SK-N-SH (cell line): ENCODE measurements around the gene PAPPA2. TPM values are rescaled to one million over a fixed set of nuclear protein-coding genes. Genes with fewer than 3 reads are reported as not detected.

ENCODE experiments used
- CTCF ChIA-PET: fragments of 300-600, 350-600 bp; formaldehyde crosslinking; extraction: SDS; loops from one replicate; lab custom pipeline; 2021; lab: Yijun Ruan, JAX
- POLR2A ChIA-PET: fragments of 350-600 bp; sonication (Branson Sonifier 250); formaldehyde crosslinking; extraction: SDS; loops from one replicate; lab custom pipeline; 2020; ENCODE audit warnings: antibody characterized with exemption, inconsistent platforms; lab: Yijun Ruan, JAX
- DNase-seq: peaks from one replicate; pipeline ENCODE4 v3.0.0; 2012
- H2AFZ ChIP-seq: fragments of 200-600 bp; sonication (generic); 2 replicates; pipeline ENCODE4 v1.8.1; 2016; ENCODE audit warnings: antibody characterized with exemption, mild to moderate bottlenecking, low read depth
- H3F3A ChIP-seq: fragments of 200-600 bp; sonication (generic); replicated peaks from 2 replicates; pipeline ENCODE3; 2016; ENCODE audit warnings: antibody characterized with exemption, mild to moderate bottlenecking; ENCODE audit not compliant: insufficient read depth
- H3K27ac ChIP-seq, 2 experiments: fragments of 200-500 bp in 1 of 2; fragments of 200-600 bp in 1 of 2; sonication (Bioruptor generic) in 1 of 2; sonication (generic), shearing (Covaris generic) in 1 of 2; 2 replicates each; pipeline versions ENCODE4 v1.5.1 to v1.6.1; 2014 to 2016; ENCODE audit warnings: low read depth in 2 of 2, inconsistent platforms in 1 of 2, low read length in 1 of 2, mild to moderate bottlenecking in 1 of 2, mixed read lengths in 1 of 2
- H3K27me3 ChIP-seq: fragments of 200-600 bp; sonication (generic), shearing (Covaris generic); 2 replicates; pipeline ENCODE4 v1.6.1; 2016; ENCODE audit warnings: mixed run types; ENCODE audit not compliant: insufficient read depth
- H3K36me3 ChIP-seq, 2 experiments: fragments of 200-500 bp in 1 of 2; fragments of 200-600 bp in 1 of 2; sonication (Bioruptor generic) in 1 of 2; sonication (generic) in 1 of 2; replicated peaks in 1 of 2; 2 replicates each; pipeline versions ENCODE3 to v1.5.1; 2014 to 2016; ENCODE audit warnings: low read length in 1 of 2, mild to moderate bottlenecking in 1 of 2; ENCODE audit not compliant: insufficient read depth in 2 of 2, control insufficient read depth in 1 of 2
- H3K4me1 ChIP-seq, 2 experiments: fragments of 200-500 bp in 1 of 2; fragments of 200-600 bp in 1 of 2; sonication (Bioruptor generic) in 1 of 2; sonication (generic), shearing (Covaris generic) in 1 of 2; 2 replicates each; pipeline versions ENCODE4 v1.5.1 to v1.6.1; 2014 to 2016; ENCODE audit warnings: low read depth in 1 of 2, low read length in 1 of 2, mixed run types in 1 of 2; ENCODE audit not compliant: insufficient read depth in 2 of 2, control insufficient read depth in 1 of 2
- H3K4me2 ChIP-seq: fragments of 200-600 bp; sonication (generic), shearing (Covaris generic); 2 replicates; pipeline ENCODE4 v1.6.1; 2017; ENCODE audit warnings: mixed run types
- H3K4me3 ChIP-seq, 2 experiments: fragments of 200-500 bp in 1 of 2; fragments of 200-600 bp in 1 of 2; sonication (Bioruptor generic) in 1 of 2; sonication (generic), shearing (Covaris generic) in 1 of 2; 2 replicates each; pipeline versions ENCODE4 v1.5.1 to v1.8.1; 2014 to 2016; ENCODE audit warnings: low read depth in 2 of 2, inconsistent platforms in 1 of 2, low read length in 1 of 2, mild to moderate bottlenecking in 1 of 2, mixed read lengths in 1 of 2, moderate library complexity in 1 of 2
- H3K79me2 ChIP-seq: fragments of 200-600 bp; sonication (generic); 2 replicates; pipeline ENCODE4 v1.8.1; 2017; ENCODE audit warnings: mild to moderate bottlenecking; ENCODE audit not compliant: insufficient read depth
- H3K9ac ChIP-seq: fragments of 200-600 bp; sonication (generic); 2 replicates; pipeline ENCODE4 v1.6.1; 2017; ENCODE audit warnings: mixed run types
- H3K9me2 ChIP-seq: fragments of 200-600 bp; sonication (generic); 2 replicates; pipeline ENCODE4 v1.6.1; 2017; ENCODE audit warnings: mixed run types
- H3K9me3 ChIP-seq: fragments of 200-600 bp; sonication (generic); 2 replicates; pipeline ENCODE4 v1.6.1; 2017; ENCODE audit warnings: mixed run types, mild to moderate bottlenecking, moderate library complexity
- H4K20me1 ChIP-seq: fragments of 200-600 bp; sonication (generic); 2 replicates; pipeline ENCODE4 v1.6.1; 2017; ENCODE audit warnings: mild to moderate bottlenecking, mixed run types; ENCODE audit not compliant: insufficient read depth
- CHD2 ChIP-seq: fragments of 150-350 bp; IDR thresholded peaks from 2 replicates; pipeline ENCODE4 v1.6.1; 2018; ENCODE audit warnings: low read length; ENCODE audit not compliant: partially characterized antibody
- ELF1 ChIP-seq: IDR thresholded peaks from 2 replicates; pipeline ENCODE4 v1.4.0; 2012
- EP300 ChIP-seq, 2 experiments: IDR thresholded peaks; 2 replicates each; pipeline versions ENCODE4 v1.4.0 to v1.6.1; 2012; ENCODE audit warnings: borderline replicate concordance in 1 of 2, low read depth in 1 of 2, low read length in 1 of 2
- FOSL2 ChIP-seq: IDR thresholded peaks from 2 replicates; pipeline ENCODE4 v1.4.0; 2012; ENCODE audit warnings: low read depth, mild to moderate bottlenecking, moderate library complexity, borderline replicate concordance
- FOXJ3 ChIP-seq: sonication (generic); formaldehyde crosslinking; IDR thresholded peaks from 2 replicates; pipeline ENCODE4 v1.5.1; 2020; ENCODE audit warnings: mild to moderate bottlenecking, missing genetic modification reagents
- GABPA ChIP-seq: IDR thresholded peaks from 2 replicates; pipeline ENCODE4 v1.4.0; 2012; ENCODE audit warnings: low read depth, mild to moderate bottlenecking
- JUND ChIP-seq: IDR thresholded peaks from 2 replicates; pipeline ENCODE4 v1.4.0; 2012
- PBX3 ChIP-seq: IDR thresholded peaks from 2 replicates; pipeline ENCODE4; 2012
- RFX5 ChIP-seq: IDR thresholded peaks from 2 replicates; pipeline ENCODE4 v1.6.1; 2012; ENCODE audit warnings: mild to moderate bottlenecking, improper control_type of control experiment, low read length
- SIN3A ChIP-seq: IDR thresholded peaks from 2 replicates; pipeline ENCODE4 v1.6.1; 2012; ENCODE audit warnings: low read depth, mild to moderate bottlenecking, low read length, moderate library complexity, borderline replicate concordance
- SMC3 ChIP-seq: IDR thresholded peaks from 2 replicates; pipeline ENCODE4 v1.6.1; 2012; ENCODE audit warnings: low read depth, low read length, improper control_type of control experiment
- TCF12 ChIP-seq: IDR thresholded peaks from 2 replicates; pipeline ENCODE4 v1.4.0; 2012
- TEAD4 ChIP-seq: IDR thresholded peaks from 2 replicates; pipeline ENCODE4 v1.4.0; 2012; ENCODE audit warnings: mild to moderate bottlenecking, borderline replicate concordance; ENCODE audit not compliant: insufficient read depth
- ZBTB33 ChIP-seq: IDR thresholded peaks from 2 replicates; pipeline ENCODE4 v1.4.0; 2012; ENCODE audit warnings: low read depth, borderline replicate concordance
- WGBS: methylation state at CpG from one replicate; pipeline ENCODE4 v1.1.6; 2017; ENCODE audit warnings: low lambda C conversion rate; 5-methylcytosine and 5-hydroxymethylcytosine counted together
- polyA plus RNA-seq, 3 experiments: library from polyadenylated mRNA; depleted of rRNA; stranded (reverse); fragments of >200 nt; gene quantifications; 2 replicates each; pipeline ENCODE4 v1.2.3, GENCODE V29; 2012
- TF ChIP-seq, protein P1 (sequence below): fragments of 150-350 bp; IDR thresholded peaks from 2 replicates; pipeline ENCODE4 v1.6.1; 2016; ENCODE audit warnings: mild to moderate bottlenecking, low read depth, low read length

PAPPA2 gene
- polyA plus RNA-seq, 1 of the 3 experiments (the other 2 are of a cell fraction), result 0.02 TPM

DNA sequence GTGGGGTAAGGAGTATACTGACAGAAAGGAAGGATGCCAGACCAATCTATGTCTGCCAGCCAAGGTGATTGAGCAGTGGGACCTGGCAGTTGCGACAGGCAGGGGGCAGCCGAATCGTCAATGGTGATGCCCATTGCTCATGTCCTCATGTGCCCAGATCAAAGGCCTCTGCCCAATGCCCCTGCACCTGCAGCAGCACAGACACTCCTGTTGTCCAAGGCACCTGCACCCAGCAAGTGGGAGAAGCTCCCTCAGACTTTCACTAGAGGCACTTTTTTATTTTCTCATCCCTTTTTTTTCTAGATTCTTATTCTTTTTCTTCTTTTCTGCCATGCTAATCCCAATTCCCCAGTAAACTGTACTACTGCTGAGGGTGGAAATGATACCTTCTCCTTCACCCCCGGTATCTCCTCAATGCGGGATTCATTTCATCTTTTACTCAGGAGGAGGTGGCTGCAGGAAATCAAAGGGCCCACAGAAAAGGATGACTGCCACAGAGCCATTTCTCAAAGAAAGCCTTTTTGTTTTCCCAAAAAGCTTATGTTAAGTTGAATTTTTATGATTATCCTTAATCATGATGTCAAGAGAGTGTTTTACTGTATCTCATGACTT lies 332.0 kb downstream of the PAPPA2 start:
- CTCF ChIA-PET, result no interaction called here
- Histone ChIP-seq H3K4me3 (no peak overlapping the region), H3K79me2 (no peaks in the 10 kb centered on the region), H3F3A (no peaks in the 10 kb centered on the region), H3K9me2 (no peaks in the 10 kb centered on the region), H2AFZ (no peak overlapping the region), H3K9me3 (no peaks in the 10 kb centered on the region), H3K36me3 (no peaks in the 10 kb centered on the region), H3K4me1 (no peaks in the 10 kb centered on the region), H3K9ac (no peak overlapping the region), H4K20me1 (no peaks in the 10 kb centered on the region), H3K27ac (no peak overlapping the region), H3K4me2 (no peak overlapping the region), H3K27me3 (no peaks in the 10 kb centered on the region)
- TF ChIP-seq CHD2 (no peak), SMC3 (no peak), FOSL2 (no peak), RFX5 (no peak), PBX3 (no peak), TEAD4 (no peak), TCF12 (no peak), EP300 (IDR thresholded peaks at IDR 0.05; ENCODE audit: borderline replicate concordance in 1 of 2, low read depth in 1 of 2, low read length in 1 of 2) (no peak), SIN3A (no peak), GABPA (no peak), ELF1 (no peak), JUND (no peak), ZBTB33 (no peak), FOXJ3 (CRISPR knock-in tag) (no peak)
- TF ChIP-seq, protein P1, sequence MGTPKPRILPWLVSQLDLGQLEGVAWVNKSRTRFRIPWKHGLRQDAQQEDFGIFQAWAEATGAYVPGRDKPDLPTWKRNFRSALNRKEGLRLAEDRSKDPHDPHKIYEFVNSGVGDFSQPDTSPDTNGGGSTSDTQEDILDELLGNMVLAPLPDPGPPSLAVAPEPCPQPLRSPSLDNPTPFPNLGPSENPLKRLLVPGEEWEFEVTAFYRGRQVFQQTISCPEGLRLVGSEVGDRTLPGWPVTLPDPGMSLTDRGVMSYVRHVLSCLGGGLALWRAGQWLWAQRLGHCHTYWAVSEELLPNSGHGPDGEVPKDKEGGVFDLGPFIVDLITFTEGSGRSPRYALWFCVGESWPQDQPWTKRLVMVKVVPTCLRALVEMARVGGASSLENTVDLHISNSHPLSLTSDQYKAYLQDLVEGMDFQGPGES, result no peak
- POLR2A ChIA-PET, result no interaction called here
- WGBS, result 55% methylated on average over 4 of the region's 5 CpGs
- DNase-seq, result no peak

GRCh38 chr1:176795929-176796328 lies 333.0 kb downstream of the PAPPA2 start:
- H3K27ac ChIP-seq, result no peak overlapping the region
- H3K79me2 ChIP-seq, result no peaks in the 10 kb centered on the region
- H3K4me3 ChIP-seq, result no peak overlapping the region
- no peak for DNase-seq
- H2AFZ ChIP-seq, result no peak overlapping the region
- no peaks in the 10 kb centered on the region for H3K9me3 ChIP-seq
- H3K9ac ChIP-seq, result no peak overlapping the region
- ChIA-PET POLR2A (no interaction called here), CTCF (no interaction called here)
- H3K9me2 ChIP-seq, result no peaks in the 10 kb centered on the region
- no peaks in the 10 kb centered on the region for H4K20me1 ChIP-seq
- H3K27me3 ChIP-seq, result no peaks in the 10 kb centered on the region
- WGBS, result 28% methylated on average over 2 of the region's 2 CpGs
- no peaks in the 10 kb centered on the region for H3K36me3 ChIP-seq
- no peak overlapping the region for H3K4me2 ChIP-seq
- H3K4me1 ChIP-seq, result no peaks in the 10 kb centered on the region
- no peak for TF ChIP-seq GABPA
- TF ChIP-seq FOXJ3 (CRISPR knock-in tag), result no peak
- no peaks in the 10 kb centered on the region for H3F3A ChIP-seq
